ENCODE results near the gene NENF.

The NENF gene

GRCh38 chr1:212431644-212432043, 1.1 kb upstream of the NENF start:
- DNase-seq (ENCODE audit: low spot score) = no peak

- no peak for DNase-seq (ENCODE audit: low spot score)
These were observed 454 bp upstream of the NENF start for GRCh38 chr1:212432272-212432660.

GRCh38 chr1:212433577-212434462, 1.1 kb downstream of the NENF start:
- DNase-seq (ENCODE audit: low spot score) = no peak

- no peak for DNase-seq (ENCODE audit: low spot score)
These were observed 2.3 kb downstream of the NENF start for GRCh38 chr1:212434992-212435391.

- DNase-seq (ENCODE audit: low spot score) = no peak
These were observed 4.6 kb downstream of the NENF start for GRCh38 chr1:212437179-212437798.

- DNase-seq (ENCODE audit: low spot score) = no peak
These were observed 6.1 kb downstream of the NENF start for GRCh38 chr1:212438831-212439237.

- no peak for DNase-seq (ENCODE audit: low spot score)
These were observed 7.7 kb downstream of the NENF start for GRCh38 chr1:212440419-212440818.

- no peak for DNase-seq (ENCODE audit: low spot score)
These were observed 9.7 kb downstream of the NENF start for GRCh38 chr1:212442408-212442807.

GRCh38 chr1:212446333-212446732, 13.6 kb downstream of the NENF start:
- no peak for DNase-seq (ENCODE audit: low spot score)

GRCh38 chr1:212447478-212447877, 14.8 kb downstream of the NENF start:
- no peak for DNase-seq (ENCODE audit: low spot score)

GRCh38 chr1:212450331-212450881, 17.7 kb downstream of the NENF start:
- DNase-seq (ENCODE audit: low spot score) = no peak

GRCh38 chr1:212451416-212452322, 18.9 kb downstream of the NENF start:
- DNase-seq (ENCODE audit: low spot score) = no peak

- DNase-seq (ENCODE audit: low spot score) = no peak
These were observed 19.8 kb downstream of the NENF start for GRCh38 chr1:212452323-212453155.

- no peak for DNase-seq (ENCODE audit: low spot score)
These were observed 20.6 kb downstream of the NENF start for GRCh38 chr1:212453156-212453857.

GRCh38 chr1:212454741-212455140, 22.0 kb downstream of the NENF start:
- DNase-seq (ENCODE audit: low spot score) = no peak

GRCh38 chr1:212455401-212455800, 22.7 kb downstream of the NENF start:
- DNase-seq (ENCODE audit: low spot score) = no peak

GRCh38 chr1:212455803-212456528, 23.2 kb downstream of the NENF start:
- peak; percentile 81 for DNase-seq (ENCODE audit: low spot score)

- peak; percentile 30 for DNase-seq (ENCODE audit: low spot score)
These were observed 25.1 kb downstream of the NENF start for GRCh38 chr1:212457740-212458338.

- no peak for DNase-seq (ENCODE audit: low spot score)
These were observed 26.1 kb downstream of the NENF start for GRCh38 chr1:212458817-212459216.
